Mesendoderm (in vitro differentiated cells): ENCODE results near the gene PIGZ.

Experiments used
- DNase-seq: peaks from one replicate; pipeline ENCODE4 v3.0.0; 2013
- H2AK5ac ChIP-seq: 2 replicates; pipeline ENCODE4 v1.6.1; 2013; ENCODE audit warnings: low read length, inconsistent platforms
- H2BK120ac ChIP-seq: 2 replicates; pipeline ENCODE4 v1.6.1; 2013; ENCODE audit warnings: low read depth, mild to moderate bottlenecking, low read length, moderate library complexity, mixed read lengths
- H2BK15ac ChIP-seq: replicated peaks from 2 replicates; pipeline ENCODE4 v1.6.1; 2013; ENCODE audit warnings: low read depth, mild to moderate bottlenecking, moderate library complexity
- H2BK5ac ChIP-seq: 2 replicates; pipeline ENCODE4 v1.6.1; 2013; ENCODE audit warnings: low read length, inconsistent platforms
- H3K18ac ChIP-seq: 2 replicates; pipeline ENCODE4 v1.6.1; 2013; ENCODE audit warnings: mild to moderate bottlenecking, low read length, mixed read lengths
- H3K23ac ChIP-seq: one replicate; pipeline ENCODE4 v1.6.1; 2013; ENCODE audit warnings: low read length
- H3K27ac ChIP-seq: 2 replicates; pipeline ENCODE4 v1.5.1; 2013; ENCODE audit warnings: low read depth, mild to moderate bottlenecking, inconsistent platforms, low read length, moderate library complexity
- H3K27me3 ChIP-seq: 2 replicates; pipeline ENCODE4 v1.6.1; 2013; ENCODE audit warnings: low read length, control low read depth, mild to moderate bottlenecking, inconsistent platforms; ENCODE audit not compliant: insufficient read depth, poor library complexity
- H3K36me3 ChIP-seq: 2 replicates; pipeline ENCODE4 v1.6.1; 2013; ENCODE audit warnings: low read length, inconsistent platforms; ENCODE audit not compliant: control insufficient read depth, insufficient read depth
- H3K4ac ChIP-seq: one replicate; pipeline ENCODE4 v1.6.1; 2013; ENCODE audit warnings: low read depth, mild to moderate bottlenecking, low read length, moderate library complexity
- H3K4me1 ChIP-seq: 2 replicates; pipeline ENCODE4 v1.6.1; 2013; ENCODE audit warnings: low read depth, low read length, inconsistent platforms; ENCODE audit not compliant: control insufficient read depth
- H3K4me2 ChIP-seq: 2 replicates; pipeline ENCODE4 v1.6.1; 2013; ENCODE audit warnings: low read length
- H3K4me3 ChIP-seq: 2 replicates; pipeline ENCODE4 v1.5.1; 2013; ENCODE audit warnings: mild to moderate bottlenecking, low read length
- H3K56ac ChIP-seq: one replicate; pipeline ENCODE4 v1.6.1; 2013; ENCODE audit warnings: low read length
- H3K79me1 ChIP-seq: 2 replicates; pipeline ENCODE4 v1.6.1; 2013; ENCODE audit warnings: low read length, inconsistent platforms
- H3K79me2 ChIP-seq: 2 replicates; pipeline ENCODE4 v1.6.1; 2013; ENCODE audit warnings: mild to moderate bottlenecking, low read length; ENCODE audit not compliant: control insufficient read depth, insufficient read depth
- H3K9ac ChIP-seq: 2 replicates; pipeline ENCODE4 v1.6.1; 2013; ENCODE audit warnings: low read length, inconsistent platforms
- H4K5ac ChIP-seq: one replicate; pipeline ENCODE4 v1.6.1; 2013; ENCODE audit warnings: low read length
- H4K8ac ChIP-seq: one replicate; pipeline ENCODE4 v1.6.1; 2013; ENCODE audit warnings: low read depth, mild to moderate bottlenecking, control low read depth, low read length, moderate library complexity
- whole genome bisulfite sequencing: extraction: QIAGEN DNeasy Blood & Tissue Kit; methylation state at CpG from one replicate; pipeline ENCODE4 v1.1.7; 2013; ENCODE audit warnings: low lambda C conversion rate, missing lambda C conversion rate; ENCODE audit not compliant: insufficient coverage; ENCODE audit errors: extremely low coverage; 5-methylcytosine and 5-hydroxymethylcytosine counted together

PIGZ gene

GRCh38 chr3:196997311-196997710, 28.7 kb upstream of the PIGZ start:
- H3K9ac ChIP-seq = no peak overlapping the region

DNA sequence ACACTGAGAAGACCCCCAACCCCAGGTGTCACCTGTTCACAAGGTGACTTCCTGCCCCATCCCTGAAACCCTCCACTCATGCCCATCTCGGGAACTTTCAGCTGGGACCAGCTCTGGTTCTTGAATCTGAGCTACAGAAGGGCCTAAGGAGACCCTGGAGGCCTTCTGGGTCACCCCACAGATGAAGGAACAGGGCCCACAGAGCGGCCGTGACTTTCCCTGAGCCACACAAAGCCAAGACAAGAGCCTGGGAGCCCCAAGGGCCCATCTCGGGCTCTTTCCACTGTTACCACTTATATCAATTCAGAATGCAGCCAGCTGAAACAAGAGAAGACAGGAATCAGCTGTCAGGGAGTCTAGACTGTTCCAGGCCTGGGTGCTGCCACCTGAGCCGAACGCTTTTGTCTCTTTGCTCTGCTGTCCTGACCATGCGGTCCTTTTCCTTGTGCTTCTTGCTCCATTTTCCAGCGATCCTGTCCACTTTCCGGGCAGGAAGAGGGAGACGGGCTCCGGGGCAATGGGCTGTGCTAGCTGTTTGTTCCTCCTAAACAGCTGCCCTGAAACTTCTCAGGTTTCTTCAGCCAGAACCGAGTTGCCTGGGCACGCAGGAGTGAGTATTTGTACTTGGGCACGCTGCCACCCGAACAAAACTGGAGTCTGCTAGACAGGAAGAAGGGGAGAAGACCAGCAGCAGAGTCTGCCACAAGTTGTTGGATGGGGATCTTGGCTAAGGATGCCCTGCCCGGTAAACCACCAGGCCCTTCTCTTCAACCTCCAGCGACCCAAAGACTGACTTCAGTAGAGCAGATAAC, 28.0 kb upstream of the PIGZ start:
- H2BK120ac ChIP-seq = no peak overlapping the region
- H3K9ac ChIP-seq = no peak overlapping the region

More at GRCh38 chr3:196997311-196997710, 28.7 kb upstream of the PIGZ start:
- Histone ChIP-seq H3K18ac (no peak overlapping the region), H2BK15ac (no peak overlapping the region), H3K27ac (no peak overlapping the region), H3K27me3 (no peaks in the 10 kb centered on the region), H3K56ac (no peak overlapping the region), H3K79me2 (no peaks in the 10 kb centered on the region), H3K4me3 (no peak overlapping the region), H3K36me3 (no peaks in the 10 kb centered on the region), H4K5ac (no peak overlapping the region), H3K4me2 (no peak overlapping the region), H3K23ac (no peak overlapping the region), H2BK120ac (no peak overlapping the region), H3K79me1 (no peaks in the 10 kb centered on the region), H3K4me1 (no peaks in the 10 kb centered on the region), H3K4ac (no peak overlapping the region), H2AK5ac (no peak overlapping the region), H4K8ac (no peak overlapping the region), H2BK5ac (no peak overlapping the region)
- no CpG with 5 or more reads among the region's 15 CpGs for WGBS
- no peak for DNase-seq

GRCh38 chr3:196995646-196996355, 27.2 kb upstream of the PIGZ start:
- no peak overlapping the region for H3K9ac ChIP-seq
- no peak overlapping the region for H3K4me2 ChIP-seq
- no peak overlapping the region for H2BK120ac ChIP-seq
- H3K56ac ChIP-seq = no peak overlapping the region
- no peak overlapping the region for H2AK5ac ChIP-seq
- H3K79me2 ChIP-seq = no peaks in the 10 kb centered on the region
- no peaks in the 10 kb centered on the region for H3K4me1 ChIP-seq
- no peak overlapping the region for H3K4ac ChIP-seq
- no peak overlapping the region for H4K8ac ChIP-seq
- no peak overlapping the region for H2BK5ac ChIP-seq
- H2BK15ac ChIP-seq = no peak overlapping the region
- H3K4me3 ChIP-seq = no peak overlapping the region
- no peak overlapping the region for H3K27ac ChIP-seq
- H3K23ac ChIP-seq = no peak overlapping the region
- DNase-seq = no peak
- no peaks in the 10 kb centered on the region for H3K79me1 ChIP-seq
- H3K36me3 ChIP-seq = no peaks in the 10 kb centered on the region
- H4K5ac ChIP-seq = no peak overlapping the region
- H3K18ac ChIP-seq = no peak overlapping the region
- H3K27me3 ChIP-seq = no peaks in the 10 kb centered on the region
- no CpG with 5 or more reads among the region's 14 CpGs for WGBS

More for the DNA sequence above, 28.0 kb upstream of the PIGZ start:
- Histone ChIP-seq H2BK5ac (no peak overlapping the region), H3K79me1 (no peaks in the 10 kb centered on the region), H3K4me3 (no peak overlapping the region), H3K27ac (no peak overlapping the region), H3K18ac (no peak overlapping the region), H3K56ac (no peak overlapping the region), H3K27me3 (no peaks in the 10 kb centered on the region), H3K4ac (no peak overlapping the region), H3K79me2 (no peaks in the 10 kb centered on the region), H4K8ac (no peak overlapping the region), H3K23ac (no peak overlapping the region), H3K4me2 (no peak overlapping the region), H3K36me3 (no peaks in the 10 kb centered on the region), H2AK5ac (no peak overlapping the region), H3K4me1 (no peaks in the 10 kb centered on the region), H4K5ac (no peak overlapping the region), H2BK15ac (no peak overlapping the region)
- no peak for DNase-seq
- WGBS = no CpG with 5 or more reads among the region's 17 CpGs

- Histone ChIP-seq H3K79me1 (no peaks in the 10 kb centered on the region), H2BK5ac (no peak overlapping the region), H3K79me2 (no peaks in the 10 kb centered on the region), H3K4me1 (no peaks in the 10 kb centered on the region), H3K36me3 (no peaks in the 10 kb centered on the region), H3K27ac (no peak overlapping the region), H3K9ac (no peak overlapping the region), H3K4ac (no peak overlapping the region), H3K23ac (no peak overlapping the region), H2BK15ac (no peak overlapping the region), H3K4me3 (no peak overlapping the region), H2AK5ac (no peak overlapping the region), H3K27me3 (no peaks in the 10 kb centered on the region), H4K5ac (no peak overlapping the region), H3K56ac (no peak overlapping the region), H2BK120ac (no peak overlapping the region), H3K4me2 (no peak overlapping the region), H3K18ac (no peak overlapping the region), H4K8ac (no peak overlapping the region)
- no CpG with 5 or more reads among the region's 19 CpGs for WGBS
- no peak for DNase-seq
Measured at GRCh38 chr3:196995027-196995426, 26.4 kb upstream of the PIGZ start.

DNA sequence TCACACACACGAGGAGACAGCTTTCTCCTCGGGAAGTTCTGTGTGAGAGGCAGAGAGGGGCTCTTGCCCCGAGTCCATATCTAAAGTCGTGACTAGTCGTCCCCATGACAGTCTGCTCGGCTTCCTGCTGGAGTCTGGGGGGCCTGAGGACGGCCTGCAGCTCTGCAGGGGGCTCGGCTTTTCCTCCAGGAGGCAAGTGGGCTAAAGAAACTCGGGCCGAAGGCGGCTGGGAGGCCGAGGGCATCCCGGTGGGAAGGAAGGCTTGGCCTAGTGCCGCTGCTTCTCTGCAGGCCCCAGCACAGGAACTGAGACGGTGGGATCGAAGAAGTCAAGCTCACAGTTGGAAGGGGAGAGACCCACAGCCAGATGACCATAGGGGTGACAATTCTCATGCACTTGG, 25.4 kb upstream of the PIGZ start:
- H3K4me3 ChIP-seq = no peak overlapping the region
- no peak overlapping the region for H2AK5ac ChIP-seq
- H3K4me1 ChIP-seq = no peaks in the 10 kb centered on the region
- no CpG with 5 or more reads among the region's 16 CpGs for WGBS
- no peak overlapping the region for H4K8ac ChIP-seq
- no peaks in the 10 kb centered on the region for H3K36me3 ChIP-seq
- no peak overlapping the region for H4K5ac ChIP-seq
- no peak overlapping the region for H2BK5ac ChIP-seq
- H2BK120ac ChIP-seq = no peak overlapping the region
- H3K27me3 ChIP-seq = no peaks in the 10 kb centered on the region
- H3K23ac ChIP-seq = no peak overlapping the region
- no peak overlapping the region for H2BK15ac ChIP-seq
- H3K4ac ChIP-seq = no peak overlapping the region
- H3K79me2 ChIP-seq = no peaks in the 10 kb centered on the region
- no peak overlapping the region for H3K9ac ChIP-seq
- no peak for DNase-seq
- peak overlapping the region; percentile 0 for H3K56ac ChIP-seq
- no peak overlapping the region for H3K18ac ChIP-seq
- H3K27ac ChIP-seq = no peak overlapping the region
- no peak overlapping the region for H3K4me2 ChIP-seq
- H3K79me1 ChIP-seq = no peaks in the 10 kb centered on the region
